Ascending aorta (tissue), 2 donors: ENCODE data around the gene KCNK3. TPM values are rescaled to one million over a fixed set of nuclear protein-coding genes. Genes with fewer than 3 reads are reported as not detected.

Experiments used
- DNase-seq, 2 donors: peaks; one replicate each; pipeline ENCODE4 v3.0.0-alpha.2; 2019; ENCODE audit warnings: low spot score in 2 of 2
- H3K27ac ChIP-seq, 2 donors: fragments of 200-600 bp; sonication (generic); one replicate each; pipeline ENCODE4 v1.5.1; 2016 to 2017; ENCODE audit warnings: mild to moderate bottlenecking in 1 of 2
- H3K27me3 ChIP-seq: fragments of 200-600 bp; sonication (generic); one replicate; pipeline ENCODE4 v1.5.1; 2017
- H3K36me3 ChIP-seq, 2 donors: fragments of 200-600 bp; sonication (generic); one replicate each; pipeline ENCODE4 v1.5.1; 2016
- H3K4me1 ChIP-seq, 2 donors: fragments of 200-600 bp; sonication (generic); one replicate each; pipeline ENCODE4 v1.5.1; 2016 to 2017; ENCODE audit warnings: mild to moderate bottlenecking in 1 of 2
- H3K4me3 ChIP-seq, 2 donors: fragments of 200-600 bp; sonication (generic); one replicate each; pipeline ENCODE4 v1.5.1; 2016 to 2017; ENCODE audit warnings: mild to moderate bottlenecking in 1 of 2
- H3K9me3 ChIP-seq, 2 donors: fragments of 200-600 bp; sonication (generic); one replicate each; pipeline ENCODE4 v1.5.1; 2016
- CTCF ChIP-seq, 3 experiments: fragments of 200-600 bp in 2 of 3; fragments of 450-650 bp in 1 of 3; sonication (generic) in 2 of 3; IDR thresholded peaks; one replicate each; pipeline ENCODE4 v1.5.1; 2016 to 2019; ENCODE audit warnings: antibody characterized with exemption in 3 of 3, mild to moderate bottlenecking in 1 of 3, moderate library complexity in 1 of 3
- intact Hi-C: fragments of 100-400 bp; cut with DNase I; formaldehyde crosslinking; loops from one replicate; pipeline ENCODE4 v1.15.1; 2023
- total RNA-seq: library from RNA; depleted of rRNA; stranded (reverse); fragments of >200 nt; gene quantifications from one replicate; pipeline ENCODE4 v1.1.0, GENCODE V29; 2016

KCNK3 gene
- total RNA-seq, 1 donor from 2014 or later: 7.2 TPM

- Histone ChIP-seq H3K36me3 (no peaks in the 10 kb centered on the region), H3K4me3 (no peak overlapping the region), H3K4me1 (no peaks in the 10 kb centered on the region), H3K27me3 (no peaks in the 10 kb centered on the region), H3K9me3 (peaks cover 0 to 3% of the 10 kb centered on the region in 2 donors), H3K27ac (no peak overlapping the region)
- TF ChIP-seq CTCF (IDR thresholded peaks at IDR 0.05): no peak
- intact Hi-C loops: no loop called here
- peak in 1 of 2 donors; percentile 30 for DNase-seq
These were observed 23.4 kb upstream of the KCNK3 start for GRCh38 chr2:26668856-26669750.

GRCh38 chr2:26670171-26670570 lies 22.4 kb upstream of the KCNK3 start:
- peak in 1 of 2 donors; percentile 30 for DNase-seq
- TF ChIP-seq CTCF (IDR thresholded peaks at IDR 0.05): no peak
- H3K36me3 ChIP-seq: no peaks in the 10 kb centered on the region
- intact Hi-C loops: no loop called here
- H3K4me3 ChIP-seq: no peak overlapping the region
- H3K9me3 ChIP-seq: peaks cover 0 to 3% of the 10 kb centered on the region in 2 donors
- no peaks in the 10 kb centered on the region for H3K27me3 ChIP-seq
- H3K4me1 ChIP-seq: no peaks in the 10 kb centered on the region
- no peak overlapping the region for H3K27ac ChIP-seq

- intact Hi-C loops: no loop called here
- no peak for TF ChIP-seq CTCF (IDR thresholded peaks at IDR 0.05)
- Histone ChIP-seq H3K27me3 (no peaks in the 10 kb centered on the region), H3K9me3 (no peaks in the 10 kb centered on the region), H3K4me1 (no peaks in the 10 kb centered on the region), H3K4me3 (no peak overlapping the region), H3K36me3 (no peaks in the 10 kb centered on the region), H3K27ac (no peak overlapping the region)
- DNase-seq: peak in 1 of 2 donors; percentile 19
These were observed 21.5 kb upstream of the KCNK3 start for GRCh38 chr2:26670931-26671460.

- DNase-seq: peak in 1 of 2 donors; percentile 46
- no peak for TF ChIP-seq CTCF (IDR thresholded peaks at IDR 0.05)
- no peaks in the 10 kb centered on the region for H3K27me3 ChIP-seq
These were observed 20.8 kb upstream of the KCNK3 start for GRCh38 chr2:26671691-26672090.

GRCh38 chr2:26672112-26672817 lies 20.3 kb upstream of the KCNK3 start:
- Histone ChIP-seq H3K4me3 (no peak overlapping the region), H3K27ac (no peak overlapping the region), H3K27me3 (no peaks in the 10 kb centered on the region), H3K4me1 (no peaks in the 10 kb centered on the region), H3K36me3 (no peaks in the 10 kb centered on the region), H3K9me3 (no peaks in the 10 kb centered on the region)
- TF ChIP-seq CTCF (IDR thresholded peaks at IDR 0.05): no peak
- intact Hi-C loops: no loop called here
- DNase-seq: peak in 1 of 2 donors; percentile 37

More at GRCh38 chr2:26671691-26672090, 20.8 kb upstream of the KCNK3 start:
- H3K4me3 ChIP-seq: no peak overlapping the region
- H3K36me3 ChIP-seq: no peaks in the 10 kb centered on the region
- intact Hi-C loops: no loop called here
- no peaks in the 10 kb centered on the region for H3K9me3 ChIP-seq
- no peak overlapping the region for H3K27ac ChIP-seq
- H3K4me1 ChIP-seq: no peaks in the 10 kb centered on the region
